Lung (tissue), 12 donors: ENCODE data around the gene FOXN3. TPM values are rescaled to one million over a fixed set of nuclear protein-coding genes. Genes with fewer than 3 reads are reported as not detected.

Source experiments
- ATAC-seq: fragments of 200-7000 bp; cut with Tn5 transposase; one replicate; pipeline ENCODE4 v1.9.1; 2020; ENCODE audit warnings: moderate number of reproducible peaks; ENCODE audit not compliant: insufficient read depth, low FRiP score
- DNase-seq, 3 donors: peaks; one replicate each; pipeline ENCODE4 v3.0.0-alpha.2; 2013 to 2017
- H3K27ac ChIP-seq, 2 donors: one replicate each; pipeline ENCODE4 v1.5.1; 2013; ENCODE audit warnings: mild to moderate bottlenecking in 2 of 2, moderate library complexity in 2 of 2, control low read depth in 1 of 2, inconsistent platforms in 1 of 2, low read depth in 1 of 2, low read length in 1 of 2
- H3K27me3 ChIP-seq, 3 donors: one replicate each; pipeline ENCODE4 v1.5.1; 2013; ENCODE audit warnings: low read length in 2 of 3; ENCODE audit not compliant: control insufficient read depth in 3 of 3, insufficient read depth in 3 of 3
- H3K36me3 ChIP-seq, 4 donors: one replicate each; pipeline ENCODE4 v1.5.1; 2013; ENCODE audit warnings: low read length in 4 of 4, mild to moderate bottlenecking in 1 of 4, moderate library complexity in 1 of 4; ENCODE audit not compliant: control insufficient read depth in 4 of 4, insufficient read depth in 4 of 4
- H3K4me1 ChIP-seq, 5 donors: one replicate each; pipeline ENCODE4 v1.5.1; 2013; ENCODE audit warnings: low read length in 5 of 5, mild to moderate bottlenecking in 2 of 5, moderate library complexity in 1 of 5; ENCODE audit not compliant: control insufficient read depth in 5 of 5, insufficient read depth in 5 of 5
- H3K4me3 ChIP-seq: one replicate; pipeline ENCODE4 v1.5.1; 2013; ENCODE audit warnings: mild to moderate bottlenecking, control low read depth, moderate library complexity
- H3K9ac ChIP-seq, 2 donors: one replicate each; pipeline ENCODE4 v1.5.1; 2013; ENCODE audit warnings: low read length in 2 of 2, control low read depth in 1 of 2; ENCODE audit not compliant: insufficient read depth in 1 of 2
- H3K9me3 ChIP-seq, 4 donors: one replicate each; pipeline ENCODE4 v1.5.1; 2013; ENCODE audit warnings: low read length in 3 of 4, mild to moderate bottlenecking in 1 of 4, moderate library complexity in 1 of 4; ENCODE audit not compliant: control insufficient read depth in 4 of 4, insufficient read depth in 3 of 4
- WGBS, 2 donors: extraction: QIAGEN DNeasy Blood & Tissue Kit; methylation state at CpG; one replicate each; pipeline ENCODE4 v1.1.7; 2013; 5-methylcytosine and 5-hydroxymethylcytosine counted together
- polyA plus RNA-seq, 2 donors: library from polyadenylated mRNA; stranded (reverse); fragments of 200-250 nt; gene quantifications; one replicate each; pipeline ENCODE4 v1.2.1, GENCODE V29; 2013
- total RNA-seq, 2 donors: library from RNA; depleted of rRNA in 1 of 2; stranded (reverse); fragments of >200 nt in 1 of 2; gene quantifications; one replicate each; pipeline ENCODE4 v1.2.1, GENCODE V29; 2014 to 2021
- TF ChIP-seq, protein P1 (sequence below): IDR thresholded peaks from 2 replicates; pipeline ENCODE4 v1.5.1; 2012; ENCODE audit warnings: mild to moderate bottlenecking; ENCODE audit errors: control extremely low read depth, extremely low read depth
- donor health status: control.
- donor health status: control.
- donor health status: Bipolar disorder and iron deficiency.
- donor health status: healthy.
- donor health status: DM: yes; HTN: yes; CAD: no.

The FOXN3 gene
- total and polyA plus RNA-seq, 4 donors: 12.7 to 69.7 (median 34.9) TPM

DNA sequence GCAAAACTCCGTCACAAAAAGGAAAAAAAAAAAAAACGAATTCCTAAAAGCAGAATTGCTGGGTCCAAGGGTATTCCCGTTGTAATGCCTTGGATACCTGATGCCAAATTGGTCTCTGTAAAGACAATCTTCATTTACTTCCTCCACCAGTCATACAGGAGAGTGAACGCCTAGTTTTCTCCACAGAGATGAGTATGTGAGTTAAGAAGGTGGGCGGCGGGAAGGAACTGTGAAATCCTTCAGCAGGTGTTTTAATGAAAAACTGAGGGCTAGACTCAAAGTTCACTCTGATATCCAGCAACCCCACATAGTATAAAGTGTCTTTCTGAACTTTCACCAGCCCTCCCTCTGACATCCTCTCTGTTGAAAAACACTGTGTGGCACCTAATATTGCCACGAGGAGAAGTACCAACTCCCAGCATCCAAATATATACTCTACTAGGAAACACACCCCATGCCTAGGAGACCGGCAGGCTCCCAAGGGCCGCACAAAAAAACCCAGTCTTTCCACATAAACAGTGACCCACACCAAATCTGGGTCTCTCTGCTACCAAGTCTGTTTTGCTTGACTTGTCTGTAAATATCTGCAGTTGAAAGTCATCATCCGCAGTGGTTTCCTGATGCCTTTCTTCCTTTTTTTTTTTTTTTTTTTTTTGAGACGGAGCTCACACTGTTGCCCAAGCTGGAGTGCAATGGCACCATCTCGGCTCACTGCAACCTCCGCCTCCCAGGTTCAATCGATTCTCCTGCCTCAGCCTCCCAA, 30.3 kb upstream of the FOXN3 start:
- 49 to 76% methylated on average over 14 of the region's 14 CpGs for WGBS, 2 donors
- no peak for ATAC-seq

DNA sequence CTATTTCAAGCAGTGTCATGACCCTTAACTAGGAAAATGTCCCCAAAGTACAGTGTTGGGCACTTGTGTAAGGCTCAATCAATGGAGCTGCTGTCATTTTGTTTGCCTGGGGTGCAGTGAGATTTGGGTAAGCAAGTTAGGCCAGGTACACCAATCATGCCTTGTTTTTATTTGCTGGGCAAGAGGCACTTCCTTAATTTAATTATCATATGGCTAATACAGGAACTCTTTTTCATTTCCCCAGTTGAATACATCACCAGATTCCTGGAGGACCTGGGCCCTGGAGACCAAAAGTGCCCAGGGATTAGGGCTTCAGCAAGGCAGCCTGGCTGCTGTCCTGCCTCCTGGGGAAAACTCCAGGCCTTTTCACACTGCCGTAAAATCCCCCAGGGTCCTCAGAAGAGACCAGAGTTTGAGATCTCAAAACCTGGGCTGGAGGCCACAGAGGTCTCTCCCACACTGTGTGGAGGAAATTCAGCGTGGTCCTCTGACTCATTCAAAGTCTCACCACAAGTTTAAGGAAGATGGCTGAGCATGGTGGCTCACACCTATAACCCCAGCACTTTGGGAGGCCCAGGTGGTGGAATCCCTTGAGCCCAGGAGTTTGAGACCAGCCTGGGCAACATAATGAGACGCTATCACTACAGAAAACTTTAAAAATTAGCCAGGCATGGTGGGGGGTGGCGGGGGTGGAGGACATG, 28.4 kb upstream of the FOXN3 start:
- Histone ChIP-seq H3K4me3 (no peak overlapping the region), H3K27me3 (no peaks in the 10 kb centered on the region), H3K9ac (no peak overlapping the region), H3K4me1 (peaks cover 0 to 8% (median 3%) of the 10 kb centered on the region in 5 donors), H3K27ac (peak overlapping the region in 1 of 2 donors; percentile 24), H3K9me3 (no peaks in the 10 kb centered on the region), H3K36me3 (no peaks in the 10 kb centered on the region)
- WGBS, 2 donors: 66 to 70% methylated on average over 4 of the region's 4 CpGs
- DNase-seq (no peak), ATAC-seq (no peak)
- TF ChIP-seq, protein P1, sequence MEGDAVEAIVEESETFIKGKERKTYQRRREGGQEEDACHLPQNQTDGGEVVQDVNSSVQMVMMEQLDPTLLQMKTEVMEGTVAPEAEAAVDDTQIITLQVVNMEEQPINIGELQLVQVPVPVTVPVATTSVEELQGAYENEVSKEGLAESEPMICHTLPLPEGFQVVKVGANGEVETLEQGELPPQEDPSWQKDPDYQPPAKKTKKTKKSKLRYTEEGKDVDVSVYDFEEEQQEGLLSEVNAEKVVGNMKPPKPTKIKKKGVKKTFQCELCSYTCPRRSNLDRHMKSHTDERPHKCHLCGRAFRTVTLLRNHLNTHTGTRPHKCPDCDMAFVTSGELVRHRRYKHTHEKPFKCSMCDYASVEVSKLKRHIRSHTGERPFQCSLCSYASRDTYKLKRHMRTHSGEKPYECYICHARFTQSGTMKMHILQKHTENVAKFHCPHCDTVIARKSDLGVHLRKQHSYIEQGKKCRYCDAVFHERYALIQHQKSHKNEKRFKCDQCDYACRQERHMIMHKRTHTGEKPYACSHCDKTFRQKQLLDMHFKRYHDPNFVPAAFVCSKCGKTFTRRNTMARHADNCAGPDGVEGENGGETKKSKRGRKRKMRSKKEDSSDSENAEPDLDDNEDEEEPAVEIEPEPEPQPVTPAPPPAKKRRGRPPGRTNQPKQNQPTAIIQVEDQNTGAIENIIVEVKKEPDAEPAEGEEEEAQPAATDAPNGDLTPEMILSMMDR: no peak

More for the DNA sequence above, 30.3 kb upstream of the FOXN3 start:
- Histone ChIP-seq H3K27me3 (no peaks in the 10 kb centered on the region), H3K27ac (no peak overlapping the region), H3K4me3 (no peak overlapping the region), H3K9me3 (no peaks in the 10 kb centered on the region), H3K4me1 (peaks cover 0 to 8% (median 3%) of the 10 kb centered on the region in 5 donors), H3K36me3 (no peaks in the 10 kb centered on the region), H3K9ac (no peak overlapping the region)
- no peak for DNase-seq
- TF ChIP-seq, protein P1: no peak

DNA sequence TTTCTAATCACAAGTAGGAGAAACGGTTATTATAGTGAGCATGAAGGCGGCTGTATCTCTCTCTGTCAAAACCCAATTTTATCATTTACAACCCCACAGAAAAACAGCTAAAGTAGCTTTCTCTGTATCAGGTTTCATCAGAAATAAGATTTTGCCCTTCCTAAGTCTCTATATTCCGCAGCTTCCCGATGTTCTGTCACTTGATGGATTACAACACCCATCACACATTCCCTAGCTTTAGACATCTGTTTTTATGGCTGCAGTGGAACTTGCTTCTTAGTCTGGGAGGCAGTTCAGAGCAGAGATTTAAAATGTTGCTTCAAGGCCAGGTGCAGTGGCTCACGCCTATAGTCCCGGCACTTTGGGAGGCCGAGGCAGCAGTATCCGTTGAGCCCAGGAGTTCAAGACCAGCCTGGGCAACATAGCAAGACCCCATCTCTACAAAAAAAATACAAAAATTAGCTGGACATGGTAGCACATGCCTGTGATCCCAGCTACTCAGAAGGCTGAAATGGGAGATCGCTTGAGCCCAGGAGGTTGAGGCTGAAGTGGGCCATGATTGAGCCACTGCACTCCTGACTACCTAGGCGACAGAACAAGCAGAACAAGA, 27.6 kb upstream of the FOXN3 start:
- no peaks in the 10 kb centered on the region for H3K27me3 ChIP-seq
- H3K4me3 ChIP-seq: no peak overlapping the region
- TF ChIP-seq, protein P1: no peak
- no peak for DNase-seq
- no peaks in the 10 kb centered on the region for H3K36me3 ChIP-seq
- no peak overlapping the region for H3K9ac ChIP-seq
- no peak overlapping the region for H3K27ac ChIP-seq
- 78 to 85% methylated on average over 10 of the region's 10 CpGs for WGBS, 2 donors
- no peak for ATAC-seq
- peaks cover 0 to 4% (median 2%) of the 10 kb centered on the region in 5 donors for H3K4me1 ChIP-seq
- H3K9me3 ChIP-seq: no peaks in the 10 kb centered on the region
